Trophoblast cell (in vitro differentiated cells and primary cell): ENCODE data around the gene RD3L.

Source experiments
- DNase-seq, 2 donors: peaks; one replicate each; pipeline ENCODE4 v3.0.0-alpha.2; 2016
- H2AFZ ChIP-seq: 2 replicates; pipeline ENCODE4 v1.6.1; 2013; ENCODE audit warnings: low read length, moderate library complexity, mild to moderate bottlenecking; ENCODE audit not compliant: insufficient read depth, poor library complexity
- H2AK5ac ChIP-seq: 2 replicates; pipeline ENCODE4 v1.6.1; 2013; ENCODE audit warnings: mild to moderate bottlenecking, low read length
- H2BK120ac ChIP-seq: 2 replicates; pipeline ENCODE4 v1.6.1; 2013; ENCODE audit warnings: low read length, mild to moderate bottlenecking, moderate library complexity; ENCODE audit not compliant: insufficient read depth, poor library complexity
- H2BK12ac ChIP-seq: 2 replicates; pipeline ENCODE4 v1.6.1; 2013; ENCODE audit warnings: mild to moderate bottlenecking, low read length, moderate library complexity
- H2BK5ac ChIP-seq: 2 replicates; pipeline ENCODE4 v1.6.1; 2013; ENCODE audit warnings: low read length, low read depth, moderate library complexity, mild to moderate bottlenecking; ENCODE audit not compliant: poor library complexity
- H3K14ac ChIP-seq: 2 replicates; pipeline ENCODE4 v1.6.1; 2013; ENCODE audit warnings: mild to moderate bottlenecking, low read length
- H3K18ac ChIP-seq: 2 replicates; pipeline ENCODE4 v1.6.1; 2013; ENCODE audit warnings: mild to moderate bottlenecking, low read length
- H3K23ac ChIP-seq: 2 replicates; pipeline ENCODE4 v1.6.1; 2013; ENCODE audit warnings: low read length
- H3K27ac ChIP-seq: 2 replicates; pipeline ENCODE4 v1.5.1; 2013; ENCODE audit warnings: low read depth, mild to moderate bottlenecking, inconsistent platforms, low read length, moderate library complexity
- H3K27me3 ChIP-seq: 2 replicates; pipeline ENCODE4 v1.6.1; 2013; ENCODE audit warnings: inconsistent platforms, mild to moderate bottlenecking, low read length, moderate library complexity; ENCODE audit not compliant: insufficient read depth
- H3K36me3 ChIP-seq, 2 experiments: 1 replicate in 1 of 2; 2 replicates in 1 of 2; pipeline ENCODE4 v1.6.1; 2013; ENCODE audit warnings: low read length in 2 of 2, mild to moderate bottlenecking in 2 of 2, moderate library complexity in 1 of 2; ENCODE audit not compliant: insufficient read depth in 2 of 2, control insufficient read depth in 1 of 2
- H3K4ac ChIP-seq: 2 replicates; pipeline ENCODE4 v1.6.1; 2013; ENCODE audit warnings: low read depth, mild to moderate bottlenecking, low read length, moderate library complexity
- H3K4me1 ChIP-seq, 2 experiments: 1 replicate in 1 of 2; 2 replicates in 1 of 2; pipeline ENCODE4 v1.6.1; 2013; ENCODE audit warnings: low read length in 2 of 2, mild to moderate bottlenecking in 2 of 2, moderate library complexity in 1 of 2; ENCODE audit not compliant: insufficient read depth in 2 of 2, control insufficient read depth in 1 of 2
- H3K4me2 ChIP-seq: 2 replicates; pipeline ENCODE4 v1.6.1; 2013; ENCODE audit warnings: inconsistent platforms, mild to moderate bottlenecking, low read length, moderate library complexity
- H3K4me3 ChIP-seq: 2 replicates; pipeline ENCODE4 v1.5.1; 2013; ENCODE audit warnings: mild to moderate bottlenecking, low read depth, low read length, inconsistent platforms
- H3K79me1 ChIP-seq: one replicate; pipeline ENCODE4 v1.6.1; 2013; ENCODE audit warnings: low read length
- H3K79me2 ChIP-seq: 2 replicates; pipeline ENCODE4 v1.6.1; 2013; ENCODE audit warnings: low read length, mild to moderate bottlenecking; ENCODE audit not compliant: control insufficient read depth, insufficient read depth, poor library complexity
- H3K9ac ChIP-seq: 2 replicates; pipeline ENCODE4 v1.6.1; 2013; ENCODE audit warnings: mild to moderate bottlenecking, low read length
- H3K9me3 ChIP-seq: 2 replicates; pipeline ENCODE4 v1.6.1; 2013; ENCODE audit warnings: low read depth, mild to moderate bottlenecking, control low read depth, inconsistent platforms, low read length; ENCODE audit not compliant: insufficient read depth
- H4K12ac ChIP-seq: 2 replicates; pipeline ENCODE4 v1.6.1; 2013; ENCODE audit warnings: low read depth, mild to moderate bottlenecking, low read length, moderate library complexity
- H4K8ac ChIP-seq: 2 replicates; pipeline ENCODE4 v1.6.1; 2013; ENCODE audit warnings: low read depth, mild to moderate bottlenecking, low read length, moderate library complexity
- H4K91ac ChIP-seq: one replicate; pipeline ENCODE4 v1.6.1; 2013; ENCODE audit warnings: low read depth, mild to moderate bottlenecking, low read length, moderate library complexity
- WGBS: extraction: QIAGEN DNeasy Blood & Tissue Kit; methylation state at CpG from one replicate; pipeline ENCODE4 v1.1.7; 2013; ENCODE audit warnings: missing lambda C conversion rate; ENCODE audit not compliant: insufficient read length, insufficient coverage; ENCODE audit errors: extremely low coverage; 5-methylcytosine and 5-hydroxymethylcytosine counted together

RD3L gene

GRCh38 chr14:103966631-103967030 is 24.3 kb upstream of the RD3L start:
- no peak overlapping the region for H3K23ac ChIP-seq
- H4K12ac ChIP-seq, result no peak overlapping the region
- H3K4ac ChIP-seq, result no peak overlapping the region
- no peak overlapping the region for H3K14ac ChIP-seq
- no peak overlapping the region for H3K4me2 ChIP-seq
- no peak overlapping the region for H4K91ac ChIP-seq
- no peak overlapping the region for H2BK12ac ChIP-seq
- no peaks in the 10 kb centered on the region for H3K9me3 ChIP-seq
- no peak overlapping the region for H2AFZ ChIP-seq
- no peak overlapping the region for H3K4me3 ChIP-seq
- no peaks in the 10 kb centered on the region for H3K36me3 ChIP-seq
- H2BK5ac ChIP-seq, result no peak overlapping the region
- no peak overlapping the region for H2AK5ac ChIP-seq
- no peaks in the 10 kb centered on the region for H3K4me1 ChIP-seq
- no peak overlapping the region for H3K9ac ChIP-seq
- no peaks in the 10 kb centered on the region for H3K79me1 ChIP-seq
- H2BK120ac ChIP-seq, result no peak overlapping the region
- no peak overlapping the region for H3K18ac ChIP-seq
- no peak overlapping the region for H4K8ac ChIP-seq
- no peak overlapping the region for H3K27ac ChIP-seq
- H3K27me3 ChIP-seq, result no peaks in the 10 kb centered on the region
- DNase-seq, result no peak
- H3K79me2 ChIP-seq, result no peaks in the 10 kb centered on the region

GRCh38 chr14:103961928-103962578 is 19.7 kb upstream of the RD3L start:
- no peak overlapping the region for H3K14ac ChIP-seq
- no peak for DNase-seq
- H4K8ac ChIP-seq, result no peak overlapping the region
- H3K23ac ChIP-seq, result no peak overlapping the region
- no peak overlapping the region for H2AFZ ChIP-seq
- no peak overlapping the region for H3K27ac ChIP-seq
- H3K36me3 ChIP-seq, result no peaks in the 10 kb centered on the region
- no peak overlapping the region for H3K18ac ChIP-seq
- no peak overlapping the region for H4K91ac ChIP-seq
- no peak overlapping the region for H2BK5ac ChIP-seq
- H3K4me3 ChIP-seq, result no peak overlapping the region
- no peak overlapping the region for H4K12ac ChIP-seq
- no peaks in the 10 kb centered on the region for H3K9me3 ChIP-seq
- H2BK120ac ChIP-seq, result no peak overlapping the region
- H3K4ac ChIP-seq, result no peak overlapping the region
- H3K27me3 ChIP-seq, result no peaks in the 10 kb centered on the region
- H3K4me2 ChIP-seq, result no peak overlapping the region
- H3K79me2 ChIP-seq, result no peaks in the 10 kb centered on the region
- no peaks in the 10 kb centered on the region for H3K79me1 ChIP-seq
- H2AK5ac ChIP-seq, result no peak overlapping the region
- WGBS, result 100% methylated on average over 2 of the region's 5 CpGs
- no peak overlapping the region for H2BK12ac ChIP-seq
- H3K9ac ChIP-seq, result no peak overlapping the region
- no peaks in the 10 kb centered on the region for H3K4me1 ChIP-seq

- Histone ChIP-seq H3K14ac (no peak overlapping the region), H2AK5ac (no peak overlapping the region), H4K12ac (no peak overlapping the region), H2BK12ac (no peak overlapping the region), H3K27me3 (no peaks in the 10 kb centered on the region), H3K4me2 (no peak overlapping the region), H3K23ac (no peak overlapping the region), H4K8ac (no peak overlapping the region), H3K18ac (no peak overlapping the region), H2BK120ac (no peak overlapping the region), H3K4me1 (no peaks in the 10 kb centered on the region), H4K91ac (no peak overlapping the region), H2BK5ac (no peak overlapping the region), H3K4ac (no peak overlapping the region), H3K79me1 (no peaks in the 10 kb centered on the region), H3K9ac (no peak overlapping the region), H3K36me3 (no peaks in the 10 kb centered on the region), H3K4me3 (no peak overlapping the region), H3K27ac (no peak overlapping the region), H3K79me2 (no peaks in the 10 kb centered on the region), H3K9me3 (no peaks in the 10 kb centered on the region), H2AFZ (no peak overlapping the region)
- no CpG with 5 or more reads among the region's 11 CpGs for WGBS
- no peak for DNase-seq
These were observed 18.2 kb upstream of the RD3L start for GRCh38 chr14:103960457-103961055.

GRCh38 chr14:103949131-103949790 is 6.9 kb upstream of the RD3L start:
- H3K18ac ChIP-seq, result no peak overlapping the region
- H3K27ac ChIP-seq, result no peak overlapping the region
- no peaks in the 10 kb centered on the region for H3K4me1 ChIP-seq
- no CpG with 5 or more reads among the region's 5 CpGs for WGBS
- no peaks in the 10 kb centered on the region for H3K79me2 ChIP-seq
- H3K4me3 ChIP-seq, result no peak overlapping the region
- no peak overlapping the region for H4K8ac ChIP-seq
- no peaks in the 10 kb centered on the region for H3K27me3 ChIP-seq
- H3K23ac ChIP-seq, result no peak overlapping the region
- no peak overlapping the region for H2BK12ac ChIP-seq
- H3K9me3 ChIP-seq, result no peaks in the 10 kb centered on the region
- H2AK5ac ChIP-seq, result no peak overlapping the region
- H4K91ac ChIP-seq, result no peak overlapping the region
- no peak overlapping the region for H3K14ac ChIP-seq
- DNase-seq, result no peak
- H3K79me1 ChIP-seq, result no peaks in the 10 kb centered on the region
- no peak overlapping the region for H3K9ac ChIP-seq
- H2AFZ ChIP-seq, result no peak overlapping the region
- no peak overlapping the region for H2BK120ac ChIP-seq
- no peak overlapping the region for H4K12ac ChIP-seq
- no peak overlapping the region for H3K4me2 ChIP-seq
- no peak overlapping the region for H3K4ac ChIP-seq
- no peaks in the 10 kb centered on the region for H3K36me3 ChIP-seq
- H2BK5ac ChIP-seq, result no peak overlapping the region
